ENCODE measurements around the gene NAALADL2.

DNA sequence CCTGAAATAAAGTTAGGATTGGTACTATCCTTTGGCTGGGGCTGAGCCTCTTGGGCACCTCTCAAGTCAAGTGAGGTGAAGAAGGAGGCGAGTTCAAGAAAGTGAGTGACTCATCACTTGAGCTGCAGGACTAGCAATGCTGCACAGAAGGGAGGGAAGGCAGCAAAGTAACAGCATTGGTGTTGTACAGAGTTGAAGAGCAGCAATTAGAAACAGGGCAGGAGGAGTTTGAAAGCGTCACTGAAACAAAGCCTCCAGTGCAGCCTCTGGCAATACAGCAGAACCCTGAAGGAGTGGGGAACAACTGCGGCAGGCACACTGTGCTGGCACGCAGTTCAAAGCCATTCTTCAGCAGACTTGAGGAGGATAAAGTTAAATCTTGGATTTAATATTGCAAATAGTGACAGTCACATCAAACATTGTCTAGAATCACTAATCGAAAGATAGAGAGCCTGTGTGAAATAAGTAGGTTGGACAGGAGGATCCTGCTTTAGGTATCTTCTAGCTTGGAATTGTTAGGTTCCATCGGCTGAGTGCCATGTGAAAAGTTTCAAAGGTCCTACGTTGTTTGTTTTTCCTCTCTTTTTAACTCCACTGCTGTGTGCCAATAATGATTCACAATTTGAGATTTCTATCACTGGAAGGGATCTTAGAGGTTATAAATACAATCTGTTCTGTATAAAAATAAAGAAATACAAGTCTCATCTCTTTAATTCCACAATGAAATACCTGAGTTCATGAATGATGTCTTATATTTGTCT lies 479.8 kb downstream of the NAALADL2 start:
- TF ChIP-seq MTA3 (IDR thresholded peaks at IDR 0.05; ENCODE audit: borderline replicate concordance) (no peak), HDAC6 (IDR thresholded peaks at IDR 0.05; ENCODE audit: low read depth, low read length) (no peak), CHD1 (IDR thresholded peaks at IDR 0.05; ENCODE audit: low read length) (no peak), PHF21A (IDR thresholded peaks at IDR 0.05; ENCODE audit: borderline replicate concordance, low read depth) (no peak), SP1 (CRISPR knock-in tag; IDR thresholded peaks at IDR 0.05) (no peak), NBN (IDR thresholded peaks at IDR 0.05; ENCODE audit: low read depth) (no peak), YY1 (IDR thresholded peaks at IDR 0.05; ENCODE audit: borderline replicate concordance in 1 of 3, control insufficient read depth in 1 of 3, extremely low read depth in 1 of 3, insufficient read depth in 3 of 3, insufficient read length in 1 of 3, insufficient replicate concordance in 2 of 3, low read depth in 1 of 3, low read length in 2 of 3) (no peak), SIN3A (IDR thresholded peaks at IDR 0.05; ENCODE audit: borderline replicate concordance in 2 of 2, control insufficient read depth in 1 of 2, low read depth in 2 of 2, low read length in 2 of 2) (no peak), CBFA2T3 (IDR thresholded peaks at IDR 0.05) (no peak), TEAD4 (IDR thresholded peaks at IDR 0.05; ENCODE audit: low read length) (no peak), TEAD4 (CRISPR knock-in tag; IDR thresholded peaks at IDR 0.05; ENCODE audit: borderline replicate concordance) (no peak), MTA1 (IDR thresholded peaks at IDR 0.05; ENCODE audit: borderline replicate concordance) (no peak)
- TF ChIP-seq, protein P1, sequence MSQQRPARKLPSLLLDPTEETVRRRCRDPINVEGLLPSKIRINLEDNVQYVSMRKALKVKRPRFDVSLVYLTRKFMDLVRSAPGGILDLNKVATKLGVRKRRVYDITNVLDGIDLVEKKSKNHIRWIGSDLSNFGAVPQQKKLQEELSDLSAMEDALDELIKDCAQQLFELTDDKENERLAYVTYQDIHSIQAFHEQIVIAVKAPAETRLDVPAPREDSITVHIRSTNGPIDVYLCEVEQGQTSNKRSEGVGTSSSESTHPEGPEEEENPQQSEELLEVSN (IDR thresholded peaks at IDR 0.05; ENCODE audit: borderline replicate concordance in 1 of 2, extremely low read depth in 1 of 2, insufficient read depth in 1 of 2, insufficient read length in 1 of 2, low read depth in 1 of 2, low read length in 1 of 2, poor library complexity in 1 of 2, severe bottlenecking in 1 of 2) = no peak
- TF ChIP-seq, protein P2, sequence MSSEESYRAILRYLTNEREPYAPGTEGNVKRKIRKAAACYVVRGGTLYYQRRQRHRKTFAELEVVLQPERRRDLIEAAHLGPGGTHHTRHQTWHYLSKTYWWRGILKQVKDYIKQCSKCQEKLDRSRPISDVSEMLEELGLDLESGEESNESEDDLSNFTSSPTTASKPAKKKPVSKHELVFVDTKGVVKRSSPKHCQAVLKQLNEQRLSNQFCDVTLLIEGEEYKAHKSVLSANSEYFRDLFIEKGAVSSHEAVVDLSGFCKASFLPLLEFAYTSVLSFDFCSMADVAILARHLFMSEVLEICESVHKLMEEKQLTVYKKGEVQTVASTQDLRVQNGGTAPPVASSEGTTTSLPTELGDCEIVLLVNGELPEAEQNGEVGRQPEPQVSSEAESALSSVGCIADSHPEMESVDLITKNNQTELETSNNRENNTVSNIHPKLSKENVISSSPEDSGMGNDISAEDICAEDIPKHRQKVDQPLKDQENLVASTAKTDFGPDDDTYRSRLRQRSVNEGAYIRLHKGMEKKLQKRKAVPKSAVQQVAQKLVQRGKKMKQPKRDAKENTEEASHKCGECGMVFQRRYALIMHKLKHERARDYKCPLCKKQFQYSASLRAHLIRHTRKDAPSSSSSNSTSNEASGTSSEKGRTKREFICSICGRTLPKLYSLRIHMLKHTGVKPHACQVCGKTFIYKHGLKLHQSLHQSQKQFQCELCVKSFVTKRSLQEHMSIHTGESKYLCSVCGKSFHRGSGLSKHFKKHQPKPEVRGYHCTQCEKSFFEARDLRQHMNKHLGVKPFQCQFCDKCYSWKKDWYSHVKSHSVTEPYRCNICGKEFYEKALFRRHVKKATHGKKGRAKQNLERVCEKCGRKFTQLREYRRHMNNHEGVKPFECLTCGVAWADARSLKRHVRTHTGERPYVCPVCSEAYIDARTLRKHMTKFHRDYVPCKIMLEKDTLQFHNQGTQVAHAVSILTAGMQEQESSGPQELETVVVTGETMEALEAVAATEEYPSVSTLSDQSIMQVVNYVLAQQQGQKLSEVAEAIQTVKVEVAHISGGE (CRISPR knock-in tag; IDR thresholded peaks at IDR 0.05) = no peak; a peak in 1 of 6 replicates
- TF ChIP-seq, protein P3, sequence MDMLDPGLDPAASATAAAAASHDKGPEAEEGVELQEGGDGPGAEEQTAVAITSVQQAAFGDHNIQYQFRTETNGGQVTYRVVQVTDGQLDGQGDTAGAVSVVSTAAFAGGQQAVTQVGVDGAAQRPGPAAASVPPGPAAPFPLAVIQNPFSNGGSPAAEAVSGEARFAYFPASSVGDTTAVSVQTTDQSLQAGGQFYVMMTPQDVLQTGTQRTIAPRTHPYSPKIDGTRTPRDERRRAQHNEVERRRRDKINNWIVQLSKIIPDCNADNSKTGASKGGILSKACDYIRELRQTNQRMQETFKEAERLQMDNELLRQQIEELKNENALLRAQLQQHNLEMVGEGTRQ (CRISPR knock-in tag; IDR thresholded peaks at IDR 0.05) = no peak
